Neural progenitor cell (in vitro differentiated cells): ENCODE measurements around the gene NRF1. TPM values are rescaled to one million over a fixed set of nuclear protein-coding genes. Genes with fewer than 3 reads are reported as not detected.

ENCODE experiments used
- DNase-seq: peaks from one replicate; pipeline ENCODE4 v3.0.0-alpha.2; 2016; ENCODE audit warnings: low spot score
- H2AFZ ChIP-seq: fragments of 200-600 bp; sonication (generic); replicated peaks from 2 replicates; pipeline ENCODE4 v1.6.1; 2016; ENCODE audit warnings: antibody characterized with exemption
- H3F3A ChIP-seq: fragments of 200-600 bp; sonication (generic); 2 replicates; pipeline ENCODE4 v1.6.1; 2016; ENCODE audit warnings: antibody characterized with exemption, low read depth
- H3K27ac ChIP-seq: fragments of 200-600 bp; sonication (generic); 2 replicates; pipeline ENCODE4 v1.5.1; 2016; ENCODE audit warnings: mild to moderate bottlenecking
- H3K27me3 ChIP-seq: fragments of 200-600 bp; sonication (generic); 2 replicates; pipeline ENCODE4 v1.6.1; 2016; ENCODE audit warnings: mild to moderate bottlenecking, moderate library complexity
- H3K36me3 ChIP-seq: fragments of 200-600 bp; sonication (generic); 2 replicates; pipeline ENCODE4 v1.5.1; 2016
- H3K4me1 ChIP-seq: fragments of 200-600 bp; sonication (generic); 2 replicates; pipeline ENCODE4 v1.6.1; 2016; ENCODE audit warnings: mixed run types
- H3K4me2 ChIP-seq: fragments of 200-600 bp; sonication (generic); 2 replicates; pipeline ENCODE4 v1.6.1; 2016
- H3K4me3 ChIP-seq: fragments of 200-600 bp; sonication (generic); 2 replicates; pipeline ENCODE4 v1.5.1; 2016
- H3K79me2 ChIP-seq: fragments of 200-600 bp; sonication (generic); 2 replicates; pipeline ENCODE4 v1.6.1; 2016; ENCODE audit warnings: low read depth
- H3K9ac ChIP-seq: fragments of 200-600 bp; sonication (generic); 2 replicates; pipeline ENCODE4 v1.6.1; 2016
- H3K9me3 ChIP-seq: fragments of 200-600 bp; sonication (generic); 2 replicates; pipeline ENCODE4 v1.5.1; 2016; ENCODE audit warnings: low read depth
- H4K20me1 ChIP-seq: fragments of 200-600 bp; sonication (generic); 2 replicates; pipeline ENCODE4 v1.6.1; 2016; ENCODE audit warnings: low read depth
- H3K27ac Mint-ChIP-seq: 3 replicates; pipeline ENCODE4 v1.8.0; 2021; ENCODE audit warnings: mixed read lengths
- H3K27me3 Mint-ChIP-seq: 2 replicates; pipeline ENCODE4 v1.8.0; 2022; ENCODE audit warnings: low read depth, mild to moderate bottlenecking, inconsistent platforms, moderate library complexity, mixed read lengths; ENCODE audit not compliant: insufficient read depth
- H3K36me3 Mint-ChIP-seq: 3 replicates; pipeline ENCODE4 v1.8.0; 2021; ENCODE audit warnings: mixed read lengths
- H3K4me1 Mint-ChIP-seq: 3 replicates; pipeline ENCODE4 v1.8.0; 2021; ENCODE audit warnings: mixed read lengths
- H3K4me3 Mint-ChIP-seq: 3 replicates; pipeline ENCODE4 v1.8.0; 2021; ENCODE audit warnings: mild to moderate bottlenecking, moderate library complexity, mixed read lengths
- H3K9me3 Mint-ChIP-seq: 3 replicates; pipeline ENCODE4 v1.8.0; 2020; ENCODE audit warnings: mixed read lengths
- CTCF ChIP-seq: fragments of 200-600 bp; sonication (generic); IDR thresholded peaks from 2 replicates; pipeline ENCODE4 v1.5.1; 2017; ENCODE audit warnings: antibody characterized with exemption, mild to moderate bottlenecking
- EZH2 ChIP-seq: fragments of 200-600 bp; sonication (generic); IDR thresholded peaks from 2 replicates; pipeline ENCODE4 v1.6.1; 2017; ENCODE audit warnings: antibody characterized with exemption, mild to moderate bottlenecking, moderate library complexity
- EZH2phosphoT487 ChIP-seq: fragments of 200-600 bp; sonication (generic); IDR thresholded peaks from 2 replicates; pipeline ENCODE4 v1.6.1; 2017; ENCODE audit warnings: antibody characterized with exemption
- microRNA counts: library from miRNA; unstranded; fragments of <30 nt; microRNA quantifications from one replicate; lab custom pipeline; 2016
- microRNA-seq: library from miRNA; unstranded; fragments of <30 nt; microRNA quantifications from one replicate; pipeline ENCODE4, GENCODE V29; 2016
- small RNA-seq: library from RNA; depleted of rRNA; stranded (forward); fragments of <200 nt; gene quantifications from one replicate; pipeline ENCODE3, GENCODE V24; 2015
- total RNA-seq: library from RNA; depleted of rRNA; stranded (reverse); fragments of >200 nt; gene quantifications from 2 replicates; pipeline ENCODE4 v1.2.3, GENCODE V29; 2015; ENCODE audit warnings: low replicate concordance

The NRF1 gene
- total RNA-seq, 1 donor from 2014 or later, result 22.9 TPM

GRCh38 chr7:129804890-129805719 is 193.6 kb downstream of the NRF1 start:
- TF ChIP-seq CTCF (no peak), EZH2phosphoT487 (no peak), EZH2 (no peak)
- Histone ChIP-seq H3K9ac (no peak overlapping the region), H3K9me3 (no peaks in the 10 kb centered on the region), H3K27ac (no peak overlapping the region), H3K4me2 (no peak overlapping the region), H3K4me3 (no peak overlapping the region), H2AFZ (peak overlapping the region; percentile 79), H3K36me3 (no peaks in the 10 kb centered on the region), H3K4me1 (no peaks in the 10 kb centered on the region), H3F3A (peaks cover 4% of the 10 kb centered on the region), H4K20me1 (no peaks in the 10 kb centered on the region), H3K27me3 (no peaks in the 10 kb centered on the region), H3K79me2 (no peaks in the 10 kb centered on the region)
- no peak overlapping the region for H3K4me3 Mint-ChIP-seq
- peaks cover 7% of the 10 kb centered on the region for H3K27me3 Mint-ChIP-seq
- peaks cover 12% of the 10 kb centered on the region for H3K4me1 Mint-ChIP-seq
- no peak for DNase-seq
- no peak overlapping the region for H3K27ac Mint-ChIP-seq
- H3K9me3 Mint-ChIP-seq, result no peaks in the 10 kb centered on the region
- no peaks in the 10 kb centered on the region for H3K36me3 Mint-ChIP-seq

MicroRNAs encoded within 50 kb of the gene (microRNA counts, 767-probe panel; counts per million panel counts)
- microRNA hsa-miR-182-5p (lab: Ali Mortazavi, UCI), result 460 counts per million, percentile 90 among the panel's probes with 10 or more counts
- 460 counts per million, percentile 90 among the panel's probes with 10 or more counts for microRNA hsa-miR-183-5p (lab: Ali Mortazavi, UCI)
- microRNA hsa-miR-96-5p (lab: Ali Mortazavi, UCI), result 460 counts per million, percentile 90 among the panel's probes with 10 or more counts

Small RNA genes within 50 kb of the gene (microRNA-seq; reads per million reads assigned to microRNA genes)
- gene MIR182 (425 reads per million, percentile 89 among the genes with 10 or more reads in this experiment), gene MIR183 (260 reads per million, percentile 85 among the genes with 10 or more reads in this experiment), gene MIR96 (62.6 reads per million, percentile 70 among the genes with 10 or more reads in this experiment)

Small RNA genes within 50 kb of the gene (small RNA-seq; reads per million reads assigned to genes)
- gene MIR182 (805 reads per million, percentile 99 among the genes with 10 or more reads in this experiment), gene MIR183 (19.9 reads per million, percentile 97 among the genes with 10 or more reads in this experiment), gene MIR96 (not detected)

Other genes with a start within 250 kb of the NRF1 start
- 11.6 and 12.5 TPM in 2 replicates for gene STRIP2, start 177.3 kb upstream of the NRF1 start, total RNA-seq
- gene SMKR1, start 109.2 kb upstream of the NRF1 start, total RNA-seq, result 0.53 and 0.56 TPM in 2 replicates